Measurements from ENCODE around the gene POU6F2.
"Not testable (repeated sequence)": the region's sequence is repeated elsewhere in the genome, so short reads cannot be mapped to it uniquely, and the experiment has no call there.

Gene POU6F2

DNA sequence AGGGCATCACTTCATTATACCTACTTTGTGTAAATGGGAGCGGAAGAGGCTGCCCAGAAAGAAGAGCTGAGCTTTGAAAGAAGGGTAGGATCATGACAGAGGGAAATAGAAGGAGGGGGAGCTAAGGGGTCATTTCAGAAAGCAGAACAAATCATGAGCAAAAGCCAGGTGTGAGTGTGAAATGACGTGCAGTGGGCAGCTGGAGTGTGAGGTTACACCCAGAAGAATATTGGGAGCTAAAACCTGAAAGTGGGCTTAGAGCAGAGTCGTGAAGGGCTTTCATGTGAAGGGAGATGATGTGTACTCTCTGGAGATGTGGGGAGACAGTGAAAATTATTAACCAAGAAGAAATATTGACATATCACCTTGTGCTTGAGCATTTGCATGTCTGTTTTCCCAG, 343.5 kb downstream of the POU6F2 start:
- TF ChIP-seq, protein P1, sequence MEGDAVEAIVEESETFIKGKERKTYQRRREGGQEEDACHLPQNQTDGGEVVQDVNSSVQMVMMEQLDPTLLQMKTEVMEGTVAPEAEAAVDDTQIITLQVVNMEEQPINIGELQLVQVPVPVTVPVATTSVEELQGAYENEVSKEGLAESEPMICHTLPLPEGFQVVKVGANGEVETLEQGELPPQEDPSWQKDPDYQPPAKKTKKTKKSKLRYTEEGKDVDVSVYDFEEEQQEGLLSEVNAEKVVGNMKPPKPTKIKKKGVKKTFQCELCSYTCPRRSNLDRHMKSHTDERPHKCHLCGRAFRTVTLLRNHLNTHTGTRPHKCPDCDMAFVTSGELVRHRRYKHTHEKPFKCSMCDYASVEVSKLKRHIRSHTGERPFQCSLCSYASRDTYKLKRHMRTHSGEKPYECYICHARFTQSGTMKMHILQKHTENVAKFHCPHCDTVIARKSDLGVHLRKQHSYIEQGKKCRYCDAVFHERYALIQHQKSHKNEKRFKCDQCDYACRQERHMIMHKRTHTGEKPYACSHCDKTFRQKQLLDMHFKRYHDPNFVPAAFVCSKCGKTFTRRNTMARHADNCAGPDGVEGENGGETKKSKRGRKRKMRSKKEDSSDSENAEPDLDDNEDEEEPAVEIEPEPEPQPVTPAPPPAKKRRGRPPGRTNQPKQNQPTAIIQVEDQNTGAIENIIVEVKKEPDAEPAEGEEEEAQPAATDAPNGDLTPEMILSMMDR (IDR thresholded peaks at IDR 0.05), result no peak
- H3K4me3 ChIP-seq, result no peak overlapping the region
- peaks cover 0 to 11% (median 2%) of the 10 kb centered on the region in 4 donors for H3K4me1 ChIP-seq

DNA sequence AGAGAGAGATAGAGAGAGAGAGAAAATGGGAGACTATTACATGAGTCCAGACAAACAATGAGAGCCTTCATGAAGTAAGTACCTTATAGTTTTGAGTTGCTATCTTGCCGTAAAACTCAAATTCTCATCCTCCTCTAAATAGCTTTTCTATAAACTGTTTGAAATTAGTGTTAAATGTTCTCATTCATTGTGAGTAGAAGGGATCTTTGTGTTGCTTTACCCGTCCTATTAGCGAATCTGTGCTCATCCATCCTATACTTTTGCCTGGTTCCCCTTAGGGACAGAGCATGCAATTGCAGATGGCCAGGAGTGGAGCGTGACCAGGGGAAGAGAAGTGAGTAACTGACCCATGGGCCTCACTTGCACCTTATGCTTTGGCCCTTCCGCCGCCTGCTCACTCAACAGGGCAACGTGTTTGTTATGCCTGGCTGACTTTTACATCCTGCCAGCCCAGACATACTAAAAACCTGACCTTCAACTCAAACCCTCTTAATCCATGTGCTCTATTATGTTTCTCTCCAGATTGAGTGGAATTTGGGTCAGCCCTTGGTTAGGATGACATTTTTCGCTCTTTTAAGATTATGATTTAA, 344.3 kb downstream of the POU6F2 start:
- Histone ChIP-seq H3K27ac (no peak overlapping the region), H3K36me3 (no peaks in the 10 kb centered on the region), H3K9me3 (no peaks in the 10 kb centered on the region), H3K27me3 (no peaks in the 10 kb centered on the region), H3K4me3 (no peak overlapping the region), H3K4me1 (peaks cover 0 to 6% (median 0%) of the 10 kb centered on the region in 4 donors)
- DNase-seq, result no peak
- TF ChIP-seq, protein P1 (IDR thresholded peaks at IDR 0.05), result no peak
- intact Hi-C loops (cut with DNase I; ENCODE audit: low total_unique reads), result no loop called here

More for the DNA sequence above, 343.5 kb downstream of the POU6F2 start:
- DNase-seq, result no peak
- Histone ChIP-seq H3K27ac (no peak overlapping the region), H3K36me3 (no peaks in the 10 kb centered on the region), H3K27me3 (no peaks in the 10 kb centered on the region), H3K9me3 (no peaks in the 10 kb centered on the region)
- intact Hi-C loops (cut with DNase I; ENCODE audit: low total_unique reads), result no loop called here

DNA sequence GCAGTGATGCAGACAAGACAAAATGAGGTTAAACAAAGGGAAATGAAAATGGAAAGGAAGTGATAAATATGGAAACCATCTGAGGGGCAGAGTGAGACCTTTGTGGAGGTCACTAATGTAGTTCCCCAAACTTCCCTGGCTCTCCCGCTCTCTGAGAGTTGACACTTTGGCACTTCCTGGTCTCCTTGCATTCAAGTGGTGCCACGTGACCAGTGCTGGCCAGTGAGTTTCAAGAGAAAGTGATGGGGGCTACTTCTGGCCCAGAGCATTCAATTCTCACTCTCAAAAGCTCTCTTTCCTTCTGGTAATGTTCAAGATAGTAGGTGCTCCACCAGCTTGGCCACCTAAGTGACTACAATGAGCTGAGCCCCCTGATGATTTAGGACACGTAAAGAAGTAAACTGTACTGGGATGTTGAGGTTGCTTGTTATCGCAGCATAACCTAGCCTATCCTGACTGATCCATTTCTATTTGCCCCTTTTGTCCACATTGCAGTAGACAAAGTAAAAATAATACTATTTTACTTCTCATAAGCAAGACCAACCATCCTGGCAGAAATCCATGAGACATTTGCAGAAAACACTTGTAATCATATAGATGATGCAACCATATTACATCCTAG, 346.5 kb downstream of the POU6F2 start:
- TF ChIP-seq, protein P1 (IDR thresholded peaks at IDR 0.05), result no peak
- DNase-seq, result no peak
- Histone ChIP-seq H3K27me3 (no peaks in the 10 kb centered on the region), H3K36me3 (no peaks in the 10 kb centered on the region), H3K4me1 (peaks cover 0 to 6% (median 0%) of the 10 kb centered on the region in 4 donors), H3K27ac (no peak overlapping the region), H3K4me3 (no peak overlapping the region), H3K9me3 (no peaks in the 10 kb centered on the region)
- intact Hi-C loops (cut with DNase I; ENCODE audit: low total_unique reads), result no loop called here

- H3K4me1 ChIP-seq; H3K27me3 ChIP-seq; intact Hi-C loops (cut with DNase I; ENCODE audit: low total_unique reads); H3K27ac ChIP-seq; H3K4me3 ChIP-seq; DNase-seq; H3K36me3 ChIP-seq; H3K9me3 ChIP-seq: not testable (repeated sequence)
Measured at GRCh38 chr7:39331607-39332006, 353.9 kb downstream of the POU6F2 start.

DNA sequence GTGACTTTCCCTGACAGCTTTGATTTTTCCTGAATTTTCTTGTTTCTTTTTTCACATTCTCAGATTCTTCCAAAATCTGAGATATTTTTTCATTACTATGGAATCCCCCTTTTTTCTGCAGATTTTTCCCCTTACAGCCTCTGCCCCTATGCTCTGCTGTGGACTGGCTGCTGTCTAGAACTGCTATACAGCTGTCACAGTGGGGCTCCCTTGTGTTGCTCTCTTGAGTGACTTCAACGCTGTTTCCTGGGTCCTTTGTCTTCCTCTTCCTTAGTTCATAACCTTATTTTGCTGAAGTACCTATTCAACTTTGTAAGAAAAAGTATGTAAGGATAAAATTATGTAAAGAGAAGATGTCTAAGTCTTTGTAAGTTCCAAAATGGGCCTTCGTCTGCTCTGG, 354.4 kb downstream of the POU6F2 start:
- intact Hi-C loops (cut with DNase I; ENCODE audit: low total_unique reads), result no loop called here
- TF ChIP-seq, protein P1 (IDR thresholded peaks at IDR 0.05), result no peak

GRCh38 chr7:39333701-39334100, 356.0 kb downstream of the POU6F2 start:
- intact Hi-C loops (cut with DNase I; ENCODE audit: low total_unique reads), result no loop called here
- no peak for DNase-seq
- Histone ChIP-seq H3K27me3 (no peaks in the 10 kb centered on the region), H3K4me1 (no peaks in the 10 kb centered on the region), H3K36me3 (no peaks in the 10 kb centered on the region), H3K9me3 (no peaks in the 10 kb centered on the region), H3K27ac (no peak overlapping the region), H3K4me3 (no peak overlapping the region)
- TF ChIP-seq, protein P1 (IDR thresholded peaks at IDR 0.05), result no peak

More for the DNA sequence above, 354.4 kb downstream of the POU6F2 start:
- Histone ChIP-seq H3K36me3 (no peaks in the 10 kb centered on the region), H3K27me3 (no peaks in the 10 kb centered on the region), H3K4me1 (no peaks in the 10 kb centered on the region), H3K27ac (no peak overlapping the region), H3K4me3 (no peak overlapping the region), H3K9me3 (no peaks in the 10 kb centered on the region)
- no peak for DNase-seq
